Neuronal stem cell (in vitro differentiated cells): ENCODE data around the gene PCNX1.
"Not testable (repeated sequence)": the region's sequence is repeated elsewhere in the genome, so short reads cannot be mapped to it uniquely, and the experiment has no call there.

ENCODE experiments used
- DNase-seq: peaks from one replicate; pipeline ENCODE4 v3.0.0-alpha.2; 2013; ENCODE audit warnings: low spot score
- H2AFZ ChIP-seq: one replicate; pipeline ENCODE4 v1.6.1; 2013; ENCODE audit warnings: mild to moderate bottlenecking, low read length, inconsistent platforms
- H2AK5ac ChIP-seq: 2 replicates; pipeline ENCODE4 v1.6.1; 2013; ENCODE audit warnings: low read depth, mild to moderate bottlenecking, inconsistent platforms, low read length, moderate library complexity, mixed read lengths
- H2BK120ac ChIP-seq: 2 replicates; pipeline ENCODE4 v1.6.1; 2013; ENCODE audit warnings: low read depth, mild to moderate bottlenecking, inconsistent platforms, low read length, moderate library complexity, mixed read lengths
- H2BK12ac ChIP-seq: one replicate; pipeline ENCODE4 v1.6.1; 2013; ENCODE audit warnings: low read length, inconsistent platforms
- H2BK15ac ChIP-seq: 2 replicates; pipeline ENCODE4 v1.6.1; 2013; ENCODE audit warnings: mild to moderate bottlenecking, low read length, inconsistent platforms, mixed read lengths
- H2BK5ac ChIP-seq: one replicate; pipeline ENCODE4 v1.6.1; 2013; ENCODE audit warnings: inconsistent platforms, mild to moderate bottlenecking, low read length, moderate library complexity
- H3K14ac ChIP-seq: one replicate; pipeline ENCODE4 v1.6.1; 2013; ENCODE audit warnings: low read length, inconsistent platforms
- H3K18ac ChIP-seq: 2 replicates; pipeline ENCODE4 v1.6.1; 2013; ENCODE audit warnings: low read length, inconsistent platforms
- H3K23ac ChIP-seq: 2 replicates; pipeline ENCODE4 v1.6.1; 2013; ENCODE audit warnings: low read depth, mild to moderate bottlenecking, mixed read lengths, low read length, inconsistent platforms; ENCODE audit not compliant: poor library complexity
- H3K27ac ChIP-seq: replicated peaks from 3 replicates; pipeline ENCODE4 v1.5.1; 2013; ENCODE audit warnings: low read length, inconsistent platforms
- H3K27me3 ChIP-seq, 3 experiments: 2 replicates each; pipeline ENCODE4 v1.6.1; 2013; ENCODE audit warnings: low read length in 3 of 3, mild to moderate bottlenecking in 2 of 3, inconsistent platforms in 1 of 3, low read depth in 1 of 3, mixed read lengths in 1 of 3, moderate library complexity in 1 of 3; ENCODE audit not compliant: control insufficient read depth in 3 of 3, insufficient read depth in 3 of 3
- H3K36me3 ChIP-seq, 2 donors: replicated peaks in 1 of 2; 2 replicates each; pipeline ENCODE4 v1.6.1; 2013; ENCODE audit warnings: low read length in 2 of 2; ENCODE audit not compliant: control insufficient read depth in 2 of 2, insufficient read depth in 2 of 2
- H3K4ac ChIP-seq: 2 replicates; pipeline ENCODE4 v1.6.1; 2013; ENCODE audit warnings: inconsistent platforms, mild to moderate bottlenecking, low read length, moderate library complexity
- H3K4me1 ChIP-seq, 2 donors: 1 replicate in 1 of 2; 2 replicates in 1 of 2; pipeline ENCODE4 v1.6.1; 2013; ENCODE audit warnings: low read length in 2 of 2, low read depth in 1 of 2; ENCODE audit not compliant: control insufficient read depth in 2 of 2, insufficient read depth in 1 of 2
- H3K4me2 ChIP-seq: one replicate; pipeline ENCODE4 v1.6.1; 2013; ENCODE audit warnings: mild to moderate bottlenecking, low read length, inconsistent platforms; ENCODE audit not compliant: insufficient read depth, poor library complexity, severe bottlenecking
- H3K4me3 ChIP-seq, 2 donors: 2 replicates each; pipeline ENCODE4 v1.5.1; 2013; ENCODE audit warnings: low read length in 2 of 2, mild to moderate bottlenecking in 2 of 2, inconsistent platforms in 1 of 2, moderate library complexity in 1 of 2
- H3K79me1 ChIP-seq: one replicate; pipeline ENCODE4 v1.6.1; 2013; ENCODE audit warnings: low read depth, mild to moderate bottlenecking, inconsistent platforms, low read length, moderate library complexity
- H3K9ac ChIP-seq: one replicate; pipeline ENCODE4 v1.6.1; 2013; ENCODE audit warnings: mild to moderate bottlenecking, low read depth, low read length, inconsistent platforms; ENCODE audit not compliant: poor library complexity
- H3K9me3 ChIP-seq, 2 donors: replicated peaks in 1 of 2; 2 replicates each; pipeline versions ENCODE3 to v1.6.1; 2013; ENCODE audit warnings: low read length in 2 of 2, mild to moderate bottlenecking in 2 of 2, inconsistent platforms in 1 of 2, low read depth in 1 of 2, mixed read lengths in 1 of 2, moderate library complexity in 1 of 2; ENCODE audit not compliant: control insufficient read depth in 2 of 2, insufficient read depth in 1 of 2
- H4K8ac ChIP-seq: one replicate; pipeline ENCODE4 v1.6.1; 2013; ENCODE audit warnings: low read depth, mild to moderate bottlenecking, inconsistent platforms, low read length, moderate library complexity
- H4K91ac ChIP-seq: one replicate; pipeline ENCODE4 v1.6.1; 2013; ENCODE audit warnings: low read length, low read depth, mild to moderate bottlenecking, inconsistent platforms; ENCODE audit not compliant: poor library complexity
- WGBS, 2 donors: extraction: QIAGEN DNeasy Blood & Tissue Kit; methylation state at CpG; one replicate each; pipeline ENCODE4 v1.1.7; 2013; ENCODE audit warnings: missing lambda C conversion rate in 2 of 2, mixed read lengths in 1 of 2; ENCODE audit not compliant: insufficient read length in 2 of 2, insufficient replicate concordance in 1 of 2; ENCODE audit errors: extremely low coverage in 2 of 2; 5-methylcytosine and 5-hydroxymethylcytosine counted together

PCNX1 gene

DNA sequence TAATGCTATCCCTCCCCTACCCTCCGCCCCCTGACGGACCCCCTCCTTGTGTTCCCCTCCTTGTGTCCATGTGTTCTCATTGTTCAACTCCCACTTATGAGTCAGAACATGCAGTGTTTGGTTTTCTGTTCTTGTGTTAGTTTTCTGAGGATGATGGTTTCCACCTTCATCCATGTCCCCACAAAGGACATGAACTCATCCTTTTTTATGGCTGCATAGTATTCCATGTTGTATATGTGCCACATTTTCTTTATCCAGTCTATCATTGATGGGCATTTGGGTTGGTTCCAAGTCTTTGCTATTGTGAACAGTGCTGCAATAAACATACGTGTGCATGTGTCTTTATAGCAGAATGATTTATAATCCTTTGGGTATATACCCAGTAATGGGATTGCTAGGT, 112.7 kb downstream of the PCNX1 start:
- not testable (repeated sequence) for H3K4me2 ChIP-seq, H4K8ac ChIP-seq, H3K9ac ChIP-seq, H2BK120ac ChIP-seq, H3K14ac ChIP-seq, H3K79me1 ChIP-seq, H3K27me3 ChIP-seq, H3K4me3 ChIP-seq, H2BK5ac ChIP-seq, H3K4ac ChIP-seq, H2AFZ ChIP-seq, H3K27ac ChIP-seq, H3K9me3 ChIP-seq, H4K91ac ChIP-seq, H3K23ac ChIP-seq, H2BK12ac ChIP-seq, H2BK15ac ChIP-seq, H3K4me1 ChIP-seq, H3K18ac ChIP-seq, DNase-seq, H2AK5ac ChIP-seq
- WGBS, 2 donors, result no CpG with 5 or more reads among the region's 3 CpGs
- H3K36me3 ChIP-seq, result peaks cover 3 to 86% of the 10 kb centered on the region in 2 donors

GRCh38 chr14:71021347-71022011, 114.2 kb downstream of the PCNX1 start:
- no peak overlapping the region for H3K4me2 ChIP-seq
- H4K91ac ChIP-seq, result no peak overlapping the region
- H3K9ac ChIP-seq, result no peak overlapping the region
- peaks cover 0 to 2% of the 10 kb centered on the region in 2 donors for H3K9me3 ChIP-seq
- H2BK15ac ChIP-seq, result no peak overlapping the region
- no peak overlapping the region for H2BK12ac ChIP-seq
- no peak overlapping the region for H2BK120ac ChIP-seq
- H4K8ac ChIP-seq, result no peak overlapping the region
- WGBS, 2 donors, result no CpG with 5 or more reads among the region's 1 CpG
- H3K79me1 ChIP-seq, result no peaks in the 10 kb centered on the region
- no peak overlapping the region for H3K4me3 ChIP-seq
- peaks cover 3 to 87% of the 10 kb centered on the region in 2 donors for H3K36me3 ChIP-seq
- H3K23ac ChIP-seq, result no peak overlapping the region
- no peaks in the 10 kb centered on the region for H3K27me3 ChIP-seq
- no peak overlapping the region for H3K14ac ChIP-seq
- no peak overlapping the region for H3K27ac ChIP-seq
- H2AFZ ChIP-seq, result no peak overlapping the region
- H2BK5ac ChIP-seq, result no peak overlapping the region
- H3K18ac ChIP-seq, result no peak overlapping the region
- DNase-seq, result no peak
- H3K4me1 ChIP-seq, result no peaks in the 10 kb centered on the region
- H2AK5ac ChIP-seq, result no peak overlapping the region
- no peak overlapping the region for H3K4ac ChIP-seq

DNA sequence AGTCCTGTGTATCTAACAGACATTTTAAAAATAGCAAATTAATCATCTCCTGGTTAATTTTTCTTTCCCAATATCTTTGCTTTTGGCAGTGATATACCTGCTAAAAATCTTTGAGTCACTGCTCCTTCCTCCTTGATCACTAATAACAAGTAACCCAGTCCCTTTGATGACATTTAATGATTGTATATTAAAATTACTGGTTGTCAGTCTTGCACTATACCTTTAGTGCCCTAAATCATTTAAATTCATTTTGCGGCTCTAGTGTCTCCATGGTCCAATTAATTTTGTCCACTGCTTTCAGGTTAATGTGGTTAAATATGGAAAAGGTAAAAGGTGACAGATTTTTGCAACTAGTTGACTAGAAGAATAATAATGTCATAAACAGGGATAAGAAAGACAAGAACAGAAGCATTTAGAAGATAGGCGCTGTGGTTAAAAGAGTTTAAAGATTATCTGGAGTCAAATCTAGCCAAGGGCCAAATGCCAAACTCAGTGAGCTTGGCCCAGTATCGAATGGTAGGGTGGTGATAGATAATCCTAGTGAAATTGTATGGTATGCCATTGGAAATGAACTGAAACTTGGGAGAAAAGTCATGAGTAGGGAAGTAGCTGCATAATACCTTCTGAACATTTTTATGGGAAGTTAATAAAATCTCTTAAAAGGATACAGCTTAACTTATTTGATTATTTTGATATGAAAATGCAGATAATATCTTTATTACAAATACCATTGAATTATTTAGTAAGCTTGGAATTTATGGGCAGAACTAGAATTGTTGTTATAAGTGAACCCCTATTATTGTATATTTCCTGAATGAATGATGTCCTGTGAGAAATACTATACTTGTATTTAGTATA, 115.0 kb downstream of the PCNX1 start:
- H2BK12ac ChIP-seq, result no peak overlapping the region
- no peak overlapping the region for H3K14ac ChIP-seq
- no peak overlapping the region for H3K27ac ChIP-seq
- H2BK5ac ChIP-seq, result no peak overlapping the region
- no peaks in the 10 kb centered on the region for H3K79me1 ChIP-seq
- no peak overlapping the region for H4K91ac ChIP-seq
- H3K9me3 ChIP-seq, result peaks cover 0 to 2% of the 10 kb centered on the region in 2 donors
- H4K8ac ChIP-seq, result no peak overlapping the region
- H3K4me1 ChIP-seq, result no peaks in the 10 kb centered on the region
- H3K4ac ChIP-seq, result no peak overlapping the region
- no peak overlapping the region for H2BK120ac ChIP-seq
- no peak for DNase-seq
- H3K9ac ChIP-seq, result no peak overlapping the region
- H3K4me3 ChIP-seq, result no peak overlapping the region
- H2AFZ ChIP-seq, result no peak overlapping the region
- H3K4me2 ChIP-seq, result no peak overlapping the region
- no peak overlapping the region for H3K23ac ChIP-seq
- no peak overlapping the region for H3K18ac ChIP-seq
- peaks cover 3 to 87% of the 10 kb centered on the region in 2 donors for H3K36me3 ChIP-seq
- H3K27me3 ChIP-seq, result no peaks in the 10 kb centered on the region
- H2AK5ac ChIP-seq, result no peak overlapping the region
- no peak overlapping the region for H2BK15ac ChIP-seq
- WGBS, 2 donors, result no CpG with 5 or more reads among the region's 3 CpGs

- Histone ChIP-seq H2BK15ac (no peak overlapping the region), H3K36me3 (peaks cover 3 to 87% of the 10 kb centered on the region in 2 donors), H3K27ac (no peak overlapping the region), H2BK120ac (no peak overlapping the region), H3K14ac (no peak overlapping the region), H2AFZ (no peak overlapping the region), H2BK5ac (no peak overlapping the region), H3K79me1 (no peaks in the 10 kb centered on the region), H3K18ac (no peak overlapping the region), H3K4me3 (no peak overlapping the region), H3K9me3 (peaks cover 0 to 2% of the 10 kb centered on the region in 2 donors), H3K23ac (no peak overlapping the region), H4K8ac (no peak overlapping the region), H4K91ac (no peak overlapping the region), H3K4me1 (no peaks in the 10 kb centered on the region), H3K9ac (no peak overlapping the region), H3K4ac (no peak overlapping the region), H3K4me2 (no peak overlapping the region), H3K27me3 (no peaks in the 10 kb centered on the region), H2BK12ac (no peak overlapping the region), H2AK5ac (no peak overlapping the region)
- no peak for DNase-seq
Measured at GRCh38 chr14:71022939-71023338, 115.7 kb downstream of the PCNX1 start.
